Aorta (tissue), 5 donors: ENCODE results near the gene COX6A2. TPM values are rescaled to one million over a fixed set of nuclear protein-coding genes. Genes with fewer than 3 reads are reported as not detected.

Experiments used
- ATAC-seq: fragments of 200-7000 bp; cut with Tn5 transposase; one replicate; pipeline ENCODE4 v1.9.1; 2022; ENCODE audit warnings: moderate library complexity; ENCODE audit not compliant: low FRiP score
- DNase-seq, 2 donors: peaks; one replicate each; pipeline ENCODE4 v3.0.0-alpha.2; 2020
- H3K27ac ChIP-seq, 2 donors: one replicate each; pipeline ENCODE4 v1.5.1; 2013; ENCODE audit warnings: low read length in 2 of 2, mild to moderate bottlenecking in 2 of 2, moderate library complexity in 2 of 2, control low read depth in 1 of 2, inconsistent platforms in 1 of 2, low read depth in 1 of 2
- H3K27me3 ChIP-seq, 2 donors: one replicate each; pipeline ENCODE4 v1.6.1; 2013; ENCODE audit warnings: control low read depth in 1 of 2, low read length in 1 of 2, mild to moderate bottlenecking in 1 of 2, moderate library complexity in 1 of 2; ENCODE audit not compliant: insufficient read depth in 2 of 2, control insufficient read depth in 1 of 2
- H3K36me3 ChIP-seq, 2 donors: one replicate each; pipeline ENCODE4 v1.6.1; 2013; ENCODE audit warnings: control low read depth in 1 of 2, low read length in 1 of 2, mild to moderate bottlenecking in 1 of 2; ENCODE audit not compliant: insufficient read depth in 2 of 2, control insufficient read depth in 1 of 2
- H3K4me1 ChIP-seq, 2 donors: one replicate each; pipeline ENCODE4 v1.6.1; 2013; ENCODE audit warnings: low read length in 2 of 2, control low read depth in 1 of 2, mild to moderate bottlenecking in 1 of 2, moderate library complexity in 1 of 2; ENCODE audit not compliant: insufficient read depth in 2 of 2, control insufficient read depth in 1 of 2
- H3K4me3 ChIP-seq, 2 donors: one replicate each; pipeline ENCODE4 v1.5.1; 2013; ENCODE audit warnings: low read length in 2 of 2, control low read depth in 1 of 2, mild to moderate bottlenecking in 1 of 2
- H3K9me3 ChIP-seq: one replicate; pipeline ENCODE4 v1.6.1; 2013; ENCODE audit warnings: mild to moderate bottlenecking, low read length; ENCODE audit not compliant: control insufficient read depth
- WGBS, 2 donors: extraction: QIAGEN DNeasy Blood & Tissue Kit; methylation state at CpG; one replicate each; pipeline ENCODE4 v1.1.7; 2013; 5-methylcytosine and 5-hydroxymethylcytosine counted together
- intact Hi-C, 2 donors: fragments of 100-400 bp; cut with DNase I; formaldehyde crosslinking; loops; one replicate each; pipeline versions ENCODE4 v1.14.2 to v1.15.0; 2022
- polyA plus RNA-seq, 2 donors: library from polyadenylated mRNA; stranded (reverse); fragments of 200-250 nt; gene quantifications; one replicate each; pipeline ENCODE4 v1.2.3, GENCODE V29; 2013
- total RNA-seq, 2 donors: library from RNA; stranded (reverse); fragmentation: NEBNext Ultra II Directional; extraction: Animal tissue kit (Norgen Biotek cat#: 25700); gene quantifications; one replicate each; pipeline ENCODE4 v1.2.1, GENCODE V29; 2021
- donor health status: healthy with polysubstance abuse.
- donor health status: Bipolar disorder and iron deficiency.
- donor health status: DM: no; HTN: no; CAD: no.
- donor health status: DM: no; HTN: no; CAD: no.
- donor health status: DM: yes; HTN: yes; CAD: no.

The COX6A2 gene
- total and polyA plus RNA-seq, 4 donors: 3.0 to 10.6 TPM; not detected in 2

- intact Hi-C loops: loop anchor here (5.0 to 10.0 kb wide), 2 partner anchors 417 to 426 kb away; partner anchors contain the start of genes ZNF267 (in 2 of the 2) and STX4 (in 1 of the 2)
- no peaks in the 10 kb centered on the region for H3K36me3 ChIP-seq
- WGBS, 2 donors: 0 to 1% methylated on average over 41 to 42 of the region's 42 CpGs
- ATAC-seq (no peak), DNase-seq (peak; percentile 79 to 89)
- H3K4me3 ChIP-seq: peak overlapping the region; percentile 46 to 52
- no peaks in the 10 kb centered on the region for H3K9me3 ChIP-seq
- H3K27me3 ChIP-seq: no peaks in the 10 kb centered on the region
- H3K27ac ChIP-seq: peak overlapping the region; percentile 4 to 57
- H3K4me1 ChIP-seq: peaks cover 0 to under 1% of the 10 kb centered on the region in 2 donors
Observed at GRCh38 chr16:31458073-31458843, 30.1 kb upstream of the COX6A2 start.

GRCh38 chr16:31456988-31457360 lies 28.8 kb upstream of the COX6A2 start:
- Histone ChIP-seq H3K27ac (no peak overlapping the region), H3K27me3 (no peaks in the 10 kb centered on the region), H3K4me3 (no peak overlapping the region), H3K36me3 (no peaks in the 10 kb centered on the region), H3K4me1 (peaks cover 0 to 4% of the 10 kb centered on the region in 2 donors), H3K9me3 (no peaks in the 10 kb centered on the region)
- intact Hi-C loops: loop anchor here (5.0 to 10.0 kb wide), 2 partner anchors 418 to 425 kb away; partner anchors contain the start of genes ZNF267 (in 2 of the 2) and STX4 (in 1 of the 2)
- DNase-seq (no peak), ATAC-seq (no peak)
- WGBS, 2 donors: 69 to 77% methylated on average over 8 of the region's 8 CpGs

GRCh38 chr16:31455601-31456314 lies 27.6 kb upstream of the COX6A2 start:
- Histone ChIP-seq H3K4me3 (no peak overlapping the region), H3K4me1 (peaks cover 0 to 4% of the 10 kb centered on the region in 2 donors), H3K27me3 (no peaks in the 10 kb centered on the region), H3K36me3 (no peaks in the 10 kb centered on the region), H3K27ac (no peak overlapping the region), H3K9me3 (no peaks in the 10 kb centered on the region)
- intact Hi-C loops: loop anchor here (5.0 to 10.0 kb wide), 2 partner anchors 419 to 423 kb away; partner anchors contain the start of genes ZNF267 (in 2 of the 2) and STX4 (in 1 of the 2)
- ATAC-seq: no peak
- no peak for DNase-seq
- WGBS, 2 donors: 68 to 71% methylated on average over 17 of the region's 17 CpGs

- no peaks in the 10 kb centered on the region for H3K9me3 ChIP-seq
- no peaks in the 10 kb centered on the region for H3K36me3 ChIP-seq
- DNase-seq (peak in 1 of 2 donors; percentile 74), ATAC-seq (peak; percentile 19)
- H3K4me1 ChIP-seq: peaks cover 0 to 4% of the 10 kb centered on the region in 2 donors
- intact Hi-C loops: loop anchor here (10.0 kb wide), 1 partner anchor 421 kb away; the partner anchor contains the start of gene ZNF267 (in 2 of the 2)
- no peaks in the 10 kb centered on the region for H3K27me3 ChIP-seq
- H3K4me3 ChIP-seq: no peak overlapping the region
- 40 to 41% methylated on average over 20 of the region's 20 CpGs for whole genome bisulfite sequencing, 2 donors
- H3K27ac ChIP-seq: peak overlapping the region in 1 of 2 donors; percentile 65
Observed at GRCh38 chr16:31453255-31454204, 25.4 kb upstream of the COX6A2 start.

GRCh38 chr16:31452631-31453106 lies 24.5 kb upstream of the COX6A2 start:
- 16 to 18% methylated on average over 3 of the region's 3 CpGs for WGBS, 2 donors
- H3K36me3 ChIP-seq: no peaks in the 10 kb centered on the region
- H3K4me3 ChIP-seq: no peak overlapping the region
- intact Hi-C loops: loop anchor here (10.0 kb wide), 1 partner anchor 422 kb away; the partner anchor contains the start of gene ZNF267 (in 2 of the 2)
- peaks cover 0 to 4% of the 10 kb centered on the region in 2 donors for H3K4me1 ChIP-seq
- peak; percentile 79 for ATAC-seq
- H3K9me3 ChIP-seq: no peaks in the 10 kb centered on the region
- H3K27ac ChIP-seq: peak overlapping the region in 1 of 2 donors; percentile 93
- H3K27me3 ChIP-seq: no peaks in the 10 kb centered on the region
- DNase-seq: no peak

GRCh38 chr16:31451681-31452351 lies 23.7 kb upstream of the COX6A2 start:
- Histone ChIP-seq H3K27ac (no peak overlapping the region), H3K27me3 (no peaks in the 10 kb centered on the region), H3K9me3 (no peaks in the 10 kb centered on the region), H3K4me1 (peaks cover 0 to 4% of the 10 kb centered on the region in 2 donors), H3K36me3 (no peaks in the 10 kb centered on the region), H3K4me3 (no peak overlapping the region)
- peak; percentile 61 for ATAC-seq
- WGBS, 2 donors: 47 to 52% methylated on average over 11 of the region's 11 CpGs
- DNase-seq: peak in 1 of 2 donors; percentile 81
- intact Hi-C loops: loop anchor here (10.0 kb wide), 1 partner anchor 423 kb away; the partner anchor contains the start of gene ZNF267 (in 2 of the 2)

- H3K9me3 ChIP-seq: no peaks in the 10 kb centered on the region
- no peak overlapping the region for H3K4me3 ChIP-seq
- no peak overlapping the region for H3K27ac ChIP-seq
- no peaks in the 10 kb centered on the region for H3K27me3 ChIP-seq
- no peak for ATAC-seq
- peaks cover 0 to 4% of the 10 kb centered on the region in 2 donors for H3K4me1 ChIP-seq
- WGBS, 2 donors: 86 to 87% methylated on average over 5 of the region's 5 CpGs
- intact Hi-C loops: loop anchor here (10.0 kb wide), 1 partner anchor 424 kb away; the partner anchor contains the start of gene ZNF267 (in 2 of the 2)
- no peak for DNase-seq
- no peaks in the 10 kb centered on the region for H3K36me3 ChIP-seq
Observed at GRCh38 chr16:31451201-31451600, 23.0 kb upstream of the COX6A2 start.
